HG02763 (cell line): ENCODE measurements around the gene DZIP3.

Experiments used
- ATAC-seq: cut with Tn5 transposase; IDR thresholded peaks from one replicate; pipeline ENCODE4 v1.9.1; 2021; ENCODE audit warnings: mild to moderate bottlenecking, moderate library complexity; ENCODE audit not compliant: unreplicated experiment

The DZIP3 gene

DNA sequence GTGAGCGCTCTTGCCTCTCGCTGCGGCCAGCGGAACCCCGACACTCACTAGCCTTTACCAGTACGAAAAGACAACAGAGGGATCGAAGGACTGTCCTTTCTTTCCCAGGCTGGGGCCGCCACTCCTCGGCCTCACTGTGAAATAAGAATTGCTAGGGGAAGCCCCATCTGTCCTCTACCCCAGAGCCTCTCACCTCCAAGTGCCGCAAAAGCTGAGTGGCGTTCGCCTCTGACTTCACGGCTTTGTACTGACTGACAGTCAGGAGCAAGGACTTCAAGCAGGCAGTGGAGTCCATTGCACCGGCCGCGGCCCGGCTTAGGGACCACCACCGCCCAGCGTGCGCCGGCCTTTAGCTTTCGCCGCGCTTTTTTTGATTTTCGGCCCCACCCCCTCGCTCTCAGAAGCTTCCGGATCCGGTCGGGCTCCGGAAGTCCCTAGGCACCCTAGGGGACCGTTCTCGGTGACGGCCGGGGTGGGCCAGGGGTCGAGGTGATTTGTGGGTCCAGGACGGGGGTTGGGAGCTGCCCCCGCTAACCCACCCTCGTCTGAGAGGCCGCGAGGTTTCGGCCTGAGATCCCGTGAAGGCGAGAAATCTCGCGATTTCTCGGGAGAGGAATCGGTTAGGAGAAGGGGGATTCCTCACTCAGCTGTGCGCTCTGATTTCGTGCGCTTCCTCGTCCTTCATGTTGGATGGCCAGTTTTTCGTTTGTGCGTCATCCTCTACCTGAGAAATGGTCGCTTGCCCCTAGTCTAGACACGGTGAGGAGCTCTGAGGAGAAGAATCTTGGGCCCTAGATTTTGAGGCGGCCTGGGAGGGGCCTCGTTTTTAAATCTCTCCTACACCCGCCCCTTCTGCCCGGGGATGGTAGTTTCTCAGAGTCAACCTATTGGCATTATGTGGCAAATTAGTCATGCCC, at the start of gene DZIP3, which contains the start of gene CIP2A:
Gene DZIP3, plus strand, starts transcription at position 642 of the 917 bp plus-strand sequence. CDS start 15,685 bp downstream, outside the sequence.
Gene CIP2A, minus strand, starts transcription at position 358 of the 917 bp plus-strand sequence. Its CDS starts 63 bp downstream, at position 295.
- peak; percentile 95 for ATAC-seq

DNA sequence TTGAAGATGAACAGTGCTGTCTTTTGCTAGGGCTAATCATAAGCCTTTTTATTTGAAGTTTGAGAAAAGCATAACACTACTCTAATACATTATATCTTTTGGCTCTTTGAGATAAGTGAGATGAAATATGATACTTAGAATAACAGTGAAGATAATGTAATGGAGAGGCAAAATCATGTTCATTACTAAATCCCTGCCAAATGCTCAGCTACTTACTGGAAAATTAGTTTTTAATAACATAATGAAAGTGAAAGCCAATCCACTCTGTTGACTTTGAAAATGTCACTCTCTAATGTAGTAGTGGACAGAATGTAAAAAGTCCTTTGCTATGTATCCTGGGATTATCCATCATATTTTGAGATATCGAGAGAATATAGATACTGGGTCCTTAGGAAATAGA, 43.3 kb upstream of the DZIP3 start:
- no peak for ATAC-seq

DNA sequence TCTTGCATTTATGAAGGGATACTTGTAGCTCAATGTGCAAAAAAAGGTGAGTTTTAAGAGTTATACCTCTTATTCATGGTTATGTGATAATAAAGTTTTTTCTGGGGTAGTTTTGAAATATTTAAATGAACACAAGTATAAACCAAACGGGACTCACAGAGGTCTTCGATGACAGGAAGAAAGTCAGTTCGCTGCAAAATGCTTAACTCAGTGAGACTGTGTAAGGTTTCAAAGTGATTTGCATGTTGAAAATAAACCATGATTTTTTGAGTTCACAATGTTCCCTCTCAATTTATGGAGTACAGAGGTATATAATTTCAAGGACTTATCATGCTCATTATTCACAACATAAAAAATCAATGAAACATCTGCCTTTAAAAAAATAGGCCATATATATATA, 42.8 kb upstream of the DZIP3 start:
- ATAC-seq = no peak

DNA sequence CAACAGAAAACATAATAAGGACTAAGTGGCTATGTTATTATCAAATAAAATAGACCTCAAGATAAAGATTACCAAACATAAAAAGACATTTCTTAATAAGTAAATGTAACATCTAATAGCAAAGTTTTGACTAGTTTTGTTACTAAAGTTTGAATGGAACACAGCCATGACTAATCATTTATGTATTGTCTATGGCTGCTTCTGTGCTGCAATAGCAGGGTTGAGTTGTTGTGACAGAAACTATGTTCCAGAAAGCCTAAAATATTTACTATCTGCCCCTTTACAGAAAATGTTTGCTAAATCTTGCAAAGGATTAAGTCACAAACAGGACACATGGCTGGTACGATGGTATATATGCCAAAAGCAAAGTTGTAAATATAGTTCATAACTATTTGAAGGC, 41.2 kb upstream of the DZIP3 start:
- ATAC-seq = no peak

DNA sequence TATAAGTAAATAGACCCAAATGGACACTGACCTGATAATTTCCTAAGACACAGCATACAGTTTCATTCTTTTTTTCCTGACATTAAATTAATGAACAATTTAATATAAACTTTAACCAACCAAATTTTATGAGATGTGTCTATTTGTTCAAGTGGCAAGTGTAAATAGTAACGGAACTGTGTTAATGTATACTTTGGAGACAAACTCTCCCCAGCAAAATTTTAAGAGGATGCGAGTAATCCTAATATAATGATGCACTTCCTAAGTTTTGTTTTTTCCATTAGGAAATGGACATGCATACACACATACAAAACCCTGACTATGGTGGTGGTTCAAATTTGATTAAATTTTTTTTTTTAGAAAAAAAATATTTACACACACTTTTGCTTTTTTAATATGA, 40.6 kb upstream of the DZIP3 start:
- no peak for ATAC-seq

GRCh38 chr3:108552267-108553159, 37.0 kb upstream of the DZIP3 start:
- peak; percentile 42 for ATAC-seq

- no peak for ATAC-seq
These were observed 35.3 kb upstream of the DZIP3 start for GRCh38 chr3:108554229-108554628.

GRCh38 chr3:108554913-108555571, 34.5 kb upstream of the DZIP3 start:
- no peak for ATAC-seq

DNA sequence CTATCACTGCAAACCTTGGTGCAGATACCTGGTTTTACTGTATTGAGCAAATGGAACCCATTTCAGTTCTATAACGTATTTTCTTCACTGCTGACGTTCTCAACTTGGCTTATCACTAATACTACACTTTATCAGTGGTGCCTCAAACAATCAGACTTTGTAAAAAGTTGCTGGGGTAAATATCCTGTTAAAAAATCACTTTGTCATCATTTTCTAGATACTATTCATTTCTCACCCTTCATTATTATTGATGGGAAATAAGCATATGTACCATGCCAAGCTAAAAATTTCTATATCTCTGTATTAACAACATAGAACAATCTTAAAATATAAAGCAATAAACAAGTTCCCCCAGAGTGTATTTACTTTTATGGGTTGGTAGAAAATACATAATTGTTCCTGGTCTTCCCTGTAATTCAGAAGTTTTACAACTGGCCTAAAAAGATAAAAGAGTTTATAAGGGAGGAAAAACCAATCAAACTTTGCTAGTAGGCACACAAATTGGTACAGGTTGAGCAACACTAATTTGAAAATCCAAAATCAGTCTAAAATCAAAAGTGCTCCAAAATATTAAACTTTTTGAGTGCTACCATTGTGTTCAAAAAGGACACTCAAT, 33.4 kb upstream of the DZIP3 start:
- no peak for ATAC-seq

DNA sequence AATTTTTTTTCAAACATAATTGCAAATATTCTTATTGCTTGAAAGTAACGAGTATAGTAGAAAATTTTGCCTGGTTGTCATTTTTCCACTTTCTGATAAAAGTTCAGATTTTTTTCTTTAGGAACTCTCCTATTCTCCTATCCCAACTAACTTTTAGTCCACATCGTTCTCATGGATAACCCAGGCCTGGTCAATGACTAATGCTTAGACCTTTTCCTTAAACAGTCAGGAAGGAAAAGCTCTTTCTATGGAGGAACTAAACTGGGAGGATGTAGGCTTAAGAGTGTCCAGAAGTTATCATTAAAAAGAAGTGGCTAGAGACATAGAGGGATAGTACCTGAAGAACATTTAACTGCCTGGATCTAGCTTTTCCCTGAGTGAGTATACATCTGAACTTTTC, 27.0 kb upstream of the DZIP3 start:
- no peak for ATAC-seq

GRCh38 chr3:108564564-108564963, 25.0 kb upstream of the DZIP3 start:
- ATAC-seq = no peak

- ATAC-seq = no peak
These were observed 24.0 kb upstream of the DZIP3 start for GRCh38 chr3:108565506-108565905.

DNA sequence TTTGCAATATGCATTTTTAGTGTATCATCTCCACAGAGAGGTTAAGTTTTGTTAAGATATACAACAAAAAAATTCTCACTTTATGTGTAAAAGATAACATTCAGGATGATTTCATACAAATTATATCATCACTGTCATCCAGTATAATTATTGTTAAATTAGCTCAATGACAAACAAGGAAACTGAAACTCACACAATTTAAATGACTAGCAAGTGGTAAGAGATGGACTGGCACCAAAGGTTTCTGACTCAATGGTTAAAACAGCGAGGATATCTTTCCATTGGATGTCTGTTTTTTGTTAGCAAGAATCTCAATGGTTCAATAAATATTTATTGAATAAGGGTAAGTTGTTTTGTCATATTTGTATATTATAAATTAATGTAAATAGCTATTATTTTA, 22.9 kb upstream of the DZIP3 start:
- ATAC-seq = no peak

DNA sequence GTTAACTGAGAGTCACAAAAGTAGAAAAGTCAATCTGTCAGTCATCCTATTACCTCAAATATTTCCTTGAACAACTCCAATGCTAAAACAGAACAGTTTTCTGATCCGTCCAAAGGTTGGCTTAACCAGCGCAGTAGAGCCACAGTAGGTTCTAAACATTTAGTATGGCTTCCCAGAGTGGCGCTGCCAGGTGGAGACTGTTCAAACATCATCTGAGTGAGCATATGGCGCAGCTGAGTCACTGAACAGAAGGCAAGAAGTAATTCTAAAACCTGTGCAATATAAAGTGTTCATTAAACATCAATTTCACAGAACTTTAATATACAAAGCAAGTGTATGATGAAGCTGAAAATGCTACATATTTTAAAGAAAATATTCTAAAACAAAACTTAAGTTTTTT, 20.2 kb upstream of the DZIP3 start:
- no peak for ATAC-seq

- no peak for ATAC-seq
These were observed 11.5 kb upstream of the DZIP3 start for GRCh38 chr3:108578064-108578463.

GRCh38 chr3:108588601-108589000, 921 bp upstream of the DZIP3 start:
- ATAC-seq = no peak

GRCh38 chr3:108589998-108590323, 439 bp downstream of the DZIP3 start:
- no peak for ATAC-seq

DNA sequence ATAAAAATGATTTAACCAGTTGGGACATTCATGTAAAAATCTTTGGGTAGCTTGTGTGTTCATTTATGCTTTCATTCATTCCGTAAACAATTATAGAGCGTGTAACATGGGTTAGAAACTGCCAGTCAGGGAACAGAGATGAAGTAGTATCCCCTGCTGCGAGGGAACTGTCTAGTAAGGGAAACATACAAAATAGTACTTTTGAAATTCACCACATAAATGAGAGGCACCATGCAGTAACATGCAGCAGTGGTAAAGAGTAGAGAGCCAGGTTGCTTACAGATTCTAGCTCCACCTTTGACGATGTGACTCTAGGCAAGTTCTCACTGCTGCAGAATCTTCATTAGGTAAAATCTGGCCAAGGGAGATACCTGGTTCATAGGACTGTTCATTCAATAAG, 938 bp downstream of the DZIP3 start:
- ATAC-seq = no peak

DNA sequence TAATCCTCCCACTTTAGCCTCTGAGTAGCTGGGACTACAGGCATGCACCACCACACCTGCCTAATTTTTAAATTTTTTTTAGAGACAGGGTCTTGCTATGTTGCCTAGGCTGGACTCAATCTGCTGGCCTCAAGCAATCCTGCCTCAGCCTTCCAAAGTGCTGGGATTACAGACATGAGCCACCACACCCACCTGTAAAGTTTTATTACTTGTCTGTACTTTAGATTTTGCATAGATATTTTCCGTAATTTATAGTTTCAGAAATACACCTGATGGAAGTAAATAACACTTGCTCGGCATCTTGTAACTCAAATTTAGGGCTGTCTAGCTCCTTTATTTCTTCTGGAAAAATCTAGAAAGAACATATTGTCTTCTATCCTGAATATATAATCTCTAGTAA, 5.8 kb downstream of the DZIP3 start:
- no peak for ATAC-seq

GRCh38 chr3:108598375-108598774, 8.9 kb downstream of the DZIP3 start:
- ATAC-seq = no peak
